ENCODE data around the gene NT5DC4. TPM values are rescaled to one million over a fixed set of nuclear protein-coding genes. Genes with fewer than 3 reads are reported as not detected.

NT5DC4 gene
- total and polyA plus RNA-seq, 2 of the 8 experiments (the other 6 are each of a cell fraction or from before 2014, with no cell fraction given): not detected

DNA sequence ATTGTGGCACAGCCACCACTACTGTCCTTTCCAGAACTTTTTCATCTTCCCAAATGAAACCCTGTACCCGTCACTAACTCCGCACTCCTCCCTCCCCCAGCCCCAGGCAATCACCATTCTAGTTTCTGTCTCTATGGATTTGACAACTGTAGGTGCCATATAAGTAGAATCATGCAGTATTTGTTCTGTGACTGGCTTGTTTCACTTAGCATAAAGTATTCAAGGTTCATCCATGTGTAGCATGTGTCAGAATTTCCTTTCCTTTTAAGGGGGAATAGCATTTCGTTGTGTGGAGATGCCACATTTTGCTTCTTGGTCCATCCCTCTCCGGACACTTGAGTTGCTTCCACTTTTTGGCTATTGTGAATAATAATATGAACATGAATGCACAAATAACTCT is 44.4 kb downstream of the NT5DC4 start:
- H2AFZ ChIP-seq (ENCODE audit: low read length): peak overlapping the region; percentile 4; the same call in 1 of the 2 replicates
- 79% methylated on average over 4 of the region's 4 CpGs; no CpG with 5 or more reads in 1 of the 2 experiments for WGBS, 2 experiments (ENCODE audit: extremely low coverage in 1 of 2, insufficient coverage in 1 of 2, insufficient read length in 1 of 2, insufficient replicate concordance in 2 of 2, low coverage in 1 of 2, low lambda C conversion rate in 2 of 2, missing lambda C conversion rate in 1 of 2)
- CTCF ChIA-PET (ENCODE audit: partially characterized antibody): interaction anchor here (2.3 kb wide), 1 partner anchor 120 kb away, joined by 9 read pairs; no protein-coding TSS in a partner anchor
- TF ChIP-seq NANOG (IDR thresholded peaks at IDR 0.05; ENCODE audit: insufficient read depth, low read depth, low read length, poor library complexity, severe bottlenecking) (no peak), NRF1 (IDR thresholded peaks at IDR 0.05; ENCODE audit: low read depth, low read length) (no peak), RAD21 (IDR thresholded peaks at IDR 0.05 in 1 of 2, conservative IDR thresholded peaks at IDR 0.05 in 1 of 2; ENCODE audit: low read depth in 2 of 2, low read length in 2 of 2) (no peak), SRF (IDR thresholded peaks at IDR 0.05; ENCODE audit: low read depth, low read length) (no peak)

More for the DNA sequence above, 44.4 kb downstream of the NT5DC4 start:
- H2BK12ac ChIP-seq (ENCODE audit: low read depth, low read length): no peak overlapping the region
- no peak for FAIRE-seq
- no peaks in the 10 kb centered on the region for H4K20me1 ChIP-seq (replicated peaks in 1 of 2; ENCODE audit: control insufficient read depth in 1 of 2, insufficient read depth in 2 of 2, low read length in 2 of 2)
- peaks cover 0 to 8% (median 3%) of the 10 kb centered on the region in 4 experiments; a peak in 2 of 8 replicates for H3K36me3 ChIP-seq (ENCODE audit: control insufficient read depth in 2 of 4, insufficient read depth in 4 of 4, low read length in 3 of 4)
- DNase-seq (ENCODE audit: low read depth in 1 of 2, low spot score in 2 of 2): no peak
- no peaks in the 10 kb centered on the region for H3K9me3 ChIP-seq (ENCODE audit: insufficient read depth in 2 of 2, low read depth in 1 of 2, low read length in 1 of 2)
- peaks cover 0 to 8% (median 3%) of the 10 kb centered on the region in 4 experiments; a peak in 3 of 7 replicates for H3K4me1 ChIP-seq (replicated peaks in 1 of 4; ENCODE audit: control insufficient read depth in 3 of 4, insufficient read depth in 4 of 4, low read length in 3 of 4)
- no peak overlapping the region for H2AK5ac ChIP-seq (ENCODE audit: low read depth, low read length)
- no peak overlapping the region for H3K9ac ChIP-seq (replicated peaks in 1 of 4; ENCODE audit: extremely low read depth in 1 of 4, low read depth in 3 of 4, low read length in 3 of 4)
- no peak overlapping the region for H3K14ac ChIP-seq (ENCODE audit: insufficient read length)
- POLR2A ChIA-PET (ENCODE audit: partially characterized antibody): no interaction called here
- peaks cover 4% of the 10 kb centered on the region; the same call in 1 of the 2 replicates for H3K79me1 ChIP-seq (ENCODE audit: low read depth, low read length)
- no peak overlapping the region for H4K5ac ChIP-seq (ENCODE audit: insufficient read length, low read depth, low read length)
- H3K27ac ChIP-seq (ENCODE audit: low read depth, low read length): no peak overlapping the region
- no peak overlapping the region for H2BK5ac ChIP-seq (ENCODE audit: low read depth, low read length)
- no peak overlapping the region for H2BK20ac ChIP-seq (ENCODE audit: low read length)
- H2BK15ac ChIP-seq (ENCODE audit: low read length): no peak overlapping the region
- peak overlapping the region; percentile 76 to 91 (median 86); a peak in 5 of 8 replicates for H3K4me3 ChIP-seq (ENCODE audit: extremely low read depth in 1 of 4, insufficient read depth in 2 of 4, low read depth in 3 of 4, low read length in 4 of 4)
- H3K27me3 ChIP-seq (replicated peaks in 1 of 4; ENCODE audit: control insufficient read depth in 3 of 4, extremely low read depth in 1 of 4, insufficient read depth in 3 of 4, low read length in 3 of 4): no peaks in the 10 kb centered on the region
- H3K79me2 ChIP-seq (ENCODE audit: control insufficient read depth in 1 of 2, insufficient read depth in 2 of 2, low read length in 2 of 2): peaks cover 0 to 8% of the 10 kb centered on the region in 2 experiments; a peak in 1 of 4 replicates
- H3K18ac ChIP-seq (ENCODE audit: extremely low read depth, low read length): no peak overlapping the region
- H4K91ac ChIP-seq (replicated peaks; ENCODE audit: insufficient read length, low read length): no peak overlapping the region
- peaks cover 6% of the 10 kb centered on the region for H3K23me2 ChIP-seq (ENCODE audit: low read depth, low read length)
- no peak overlapping the region for H3K56ac ChIP-seq (replicated peaks; ENCODE audit: insufficient read length, low read depth, low read length)
- H3K23ac ChIP-seq (ENCODE audit: insufficient read length): no peak overlapping the region
- H3K4ac ChIP-seq (replicated peaks; ENCODE audit: insufficient read length, low read depth, low read length): no peak overlapping the region
- no peak overlapping the region for H2BK120ac ChIP-seq (replicated peaks; ENCODE audit: low read depth, low read length)
- H4K8ac ChIP-seq (ENCODE audit: extremely low read depth, insufficient read depth, low read length): no peak overlapping the region
- peak overlapping the region; percentile 84 to 98 for H3K4me2 ChIP-seq (ENCODE audit: insufficient read depth in 1 of 2, low read depth in 2 of 2, low read length in 2 of 2)

Measured in H1 (cell line).